ENCODE measurements around the gene SLC22A3. TPM values are rescaled to one million over a fixed set of nuclear protein-coding genes. Genes with fewer than 3 reads are reported as not detected.
"Not testable (repeated sequence)": the region's sequence is repeated elsewhere in the genome, so short reads cannot be mapped to it uniquely, and the experiment has no call there.

SLC22A3 gene
- total RNA-seq, 1 donor from 2014 or later = 1.7 TPM

- H3K4me1 Mint-ChIP-seq (ENCODE audit: low read depth); H3K4me3 Mint-ChIP-seq (ENCODE audit: low read depth); H3K36me3 Mint-ChIP-seq (ENCODE audit: insufficient read depth); DNase-seq (ENCODE audit: low spot score, unreplicated experiment); H3K9me3 Mint-ChIP-seq (ENCODE audit: low read depth); H3K27me3 Mint-ChIP-seq: not testable (repeated sequence)
- TF ChIP-seq CTCF (IDR thresholded peaks at IDR 0.05; ENCODE audit: unreplicated experiment) = peak; percentile 55
- peak overlapping the region; percentile 43 for H3K27ac Mint-ChIP-seq
Measured at GRCh38 chr6:160467261-160467871, 119.2 kb downstream of the SLC22A3 start.

GRCh38 chr6:160469153-160469552, 121.0 kb downstream of the SLC22A3 start:
- Mint-ChIP-seq H3K4me1 (ENCODE audit: low read depth) (no peaks in the 10 kb centered on the region), H3K9me3 (ENCODE audit: low read depth) (no peaks in the 10 kb centered on the region), H3K27me3 (no peaks in the 10 kb centered on the region), H3K36me3 (ENCODE audit: insufficient read depth) (peaks cover 2% of the 10 kb centered on the region), H3K4me3 (ENCODE audit: low read depth) (no peak overlapping the region), H3K27ac (no peak overlapping the region)
- no peak for TF ChIP-seq CTCF (IDR thresholded peaks at IDR 0.05; ENCODE audit: unreplicated experiment)
- no peak for DNase-seq (ENCODE audit: low spot score, unreplicated experiment)

GRCh38 chr6:160476056-160476455, 127.9 kb downstream of the SLC22A3 start:
- H3K36me3 Mint-ChIP-seq (ENCODE audit: insufficient read depth); DNase-seq (ENCODE audit: low spot score, unreplicated experiment); H3K9me3 Mint-ChIP-seq (ENCODE audit: low read depth); H3K27me3 Mint-ChIP-seq; H3K4me1 Mint-ChIP-seq (ENCODE audit: low read depth); H3K27ac Mint-ChIP-seq; H3K4me3 Mint-ChIP-seq (ENCODE audit: low read depth): not testable (repeated sequence)

- H3K27ac Mint-ChIP-seq; DNase-seq (ENCODE audit: low spot score, unreplicated experiment); H3K4me3 Mint-ChIP-seq (ENCODE audit: low read depth); H3K4me1 Mint-ChIP-seq (ENCODE audit: low read depth); H3K27me3 Mint-ChIP-seq; H3K36me3 Mint-ChIP-seq (ENCODE audit: insufficient read depth); H3K9me3 Mint-ChIP-seq (ENCODE audit: low read depth): not testable (repeated sequence)
Measured at GRCh38 chr6:160477072-160477471, 128.9 kb downstream of the SLC22A3 start.

GRCh38 chr6:160477901-160478300, 129.7 kb downstream of the SLC22A3 start:
- DNase-seq (ENCODE audit: low spot score, unreplicated experiment) = no peak
- no peak for TF ChIP-seq CTCF (IDR thresholded peaks at IDR 0.05; ENCODE audit: unreplicated experiment)
- peaks cover 5% of the 10 kb centered on the region for H3K9me3 Mint-ChIP-seq (ENCODE audit: low read depth)
- no peaks in the 10 kb centered on the region for H3K4me1 Mint-ChIP-seq (ENCODE audit: low read depth)
- H3K27me3 Mint-ChIP-seq = no peaks in the 10 kb centered on the region
- H3K4me3 Mint-ChIP-seq (ENCODE audit: low read depth) = no peak overlapping the region
- no peak overlapping the region for H3K27ac Mint-ChIP-seq
- H3K36me3 Mint-ChIP-seq (ENCODE audit: insufficient read depth) = peaks cover 16% of the 10 kb centered on the region

- Mint-ChIP-seq H3K4me1 (ENCODE audit: low read depth) (no peaks in the 10 kb centered on the region), H3K4me3 (ENCODE audit: low read depth) (no peak overlapping the region), H3K36me3 (ENCODE audit: insufficient read depth) (peaks cover 6% of the 10 kb centered on the region), H3K27me3 (no peaks in the 10 kb centered on the region), H3K9me3 (ENCODE audit: low read depth) (no peaks in the 10 kb centered on the region), H3K27ac (no peak overlapping the region)
- DNase-seq (ENCODE audit: low spot score, unreplicated experiment) = no peak
- no peak for TF ChIP-seq CTCF (IDR thresholded peaks at IDR 0.05; ENCODE audit: unreplicated experiment)
Measured at GRCh38 chr6:160487116-160487515, 138.9 kb downstream of the SLC22A3 start.

Data from progenitor cell of endocrine pancreas (in vitro differentiated cells).